Esophagus mucosa (tissue), 1 donor: ENCODE measurements around the gene DNAJC3. TPM values are rescaled to one million over a fixed set of nuclear protein-coding genes. Genes with fewer than 3 reads are reported as not detected.

Source experiments
- total RNA-seq: library from RNA; stranded (reverse); gene quantifications from one replicate; pipeline ENCODE4 v1.2.4, GENCODE V29; 2023
- donor health status: DM: yes; HTN: yes; CAD: no.

The DNAJC3 gene
- total RNA-seq, 1 donor from 2014 or later, result 19.6 TPM

Other genes with a start within 250 kb of the DNAJC3 start
- gene CLDN10, start 124.4 kb upstream of the DNAJC3 start, total RNA-seq, result 0.76 TPM
- 5.4 TPM for gene DZIP1, start 32.4 kb upstream of the DNAJC3 start, total RNA-seq